Endothelial cell of umbilical vein (primary cell): ENCODE measurements around the gene STX12. TPM values are rescaled to one million over a fixed set of nuclear protein-coding genes. Genes with fewer than 3 reads are reported as not detected.

ENCODE experiments used
- BruUV-seq: library from RNA; stranded (reverse); fragments of 400-500 nt; replicated peaks from 2 replicates; lab custom pipeline; 2021; lab: Mats Ljungman, UMichigan
- CTCF ChIA-PET: fragments of 300-600, 350-600 bp; sonication (Branson Sonifier 250); formaldehyde crosslinking; loops from one replicate; lab custom pipeline; 2021; ENCODE audit warnings: antibody characterized with exemption, inconsistent platforms; lab: Charles Lee
- POLR2A ChIA-PET: fragments of 300-600, 350-600 bp; sonication (Branson Sonifier 250); formaldehyde crosslinking; loops from one replicate; lab custom pipeline; 2021; ENCODE audit warnings: antibody characterized with exemption, inconsistent platforms; lab: Charles Lee
- DNase-seq: peaks from one replicate; pipeline ENCODE4 v3.0.0-alpha.2; 2011; ENCODE audit warnings: low read depth, low spot score
- FAIRE-seq: peaks from 2 replicates; lab custom pipeline; 2011; peaks lifted over from hg19 to GRCh38; lab: Jason Lieb, UNC
- H2AFZ ChIP-seq: 2 replicates; pipeline ENCODE4 v1.6.0; 2012; ENCODE audit warnings: low read depth, low read length, control low read depth, inconsistent platforms
- H3K27ac ChIP-seq: 2 replicates; pipeline ENCODE4 v1.5.1; 2011; ENCODE audit warnings: low read depth, mild to moderate bottlenecking, control low read depth, low read length, moderate library complexity; ENCODE audit not compliant: insufficient read depth
- H3K27me3 ChIP-seq, 2 experiments: 2 replicates each; pipeline versions ENCODE4 v1.6.0 to v1.6.1; 2011; ENCODE audit warnings: low read length in 2 of 2, mixed read lengths in 1 of 2; ENCODE audit not compliant: control insufficient read depth in 2 of 2, insufficient read depth in 2 of 2
- H3K36me3 ChIP-seq, 2 experiments: 2 replicates in 1 of 2; 3 replicates in 1 of 2; pipeline ENCODE4 v1.5.1; 2011; ENCODE audit warnings: low read length in 2 of 2, mild to moderate bottlenecking in 1 of 2, moderate library complexity in 1 of 2; ENCODE audit not compliant: control insufficient read depth in 2 of 2, insufficient read depth in 2 of 2; ENCODE audit errors: extremely low read depth in 1 of 2
- H3K4me1 ChIP-seq: 3 replicates; pipeline ENCODE4 v1.5.1; 2011; ENCODE audit warnings: mild to moderate bottlenecking, low read length; ENCODE audit not compliant: control insufficient read depth, insufficient read depth; ENCODE audit errors: extremely low read depth
- H3K4me2 ChIP-seq: 2 replicates; pipeline ENCODE4 v1.6.1; 2011; ENCODE audit warnings: low read length, control low read depth, mixed read lengths; ENCODE audit not compliant: insufficient read depth
- H3K4me3 ChIP-seq, 3 experiments: fragments of 200-600 bp in 1 of 3; sonication (generic), shearing (Covaris generic) in 1 of 3; replicated peaks in 1 of 3; 2 replicates each; pipeline ENCODE4 v1.5.1; 2011 to 2016; ENCODE audit warnings: control low read depth in 3 of 3, low read length in 3 of 3, mild to moderate bottlenecking in 2 of 3, inconsistent platforms in 1 of 3, low read depth in 1 of 3, moderate library complexity in 1 of 3; ENCODE audit not compliant: insufficient read depth in 1 of 3
- H3K79me2 ChIP-seq: 2 replicates; pipeline ENCODE4 v1.6.0; 2012; ENCODE audit warnings: low read length, inconsistent platforms; ENCODE audit not compliant: control insufficient read depth, insufficient read depth
- H3K9ac ChIP-seq: replicated peaks from 2 replicates; pipeline ENCODE3; 2011; ENCODE audit warnings: low read length, control low read depth; ENCODE audit not compliant: insufficient read depth; ENCODE audit errors: extremely low read depth
- H3K9me1 ChIP-seq: replicated peaks from 3 replicates; pipeline ENCODE4 v1.6.0; 2011; ENCODE audit warnings: mild to moderate bottlenecking, low read length; ENCODE audit not compliant: control insufficient read depth, insufficient read depth; ENCODE audit errors: extremely low read depth
- H3K9me3 ChIP-seq: replicated peaks from 2 replicates; pipeline ENCODE4 v1.5.1; 2012; ENCODE audit warnings: low read length, inconsistent platforms; ENCODE audit not compliant: control insufficient read depth, insufficient read depth
- H4K20me1 ChIP-seq: replicated peaks from 2 replicates; pipeline ENCODE3; 2011; ENCODE audit warnings: mild to moderate bottlenecking, low read length; ENCODE audit not compliant: control insufficient read depth, insufficient read depth; ENCODE audit errors: extremely low read depth
- CTCF ChIP-seq, 2 donors: IDR thresholded peaks; 1 replicate in 1 of 2; 2 replicates in 1 of 2; pipeline ENCODE4 v1.5.1; 2011; ENCODE audit warnings: low read length in 2 of 2, mild to moderate bottlenecking in 2 of 2, moderate library complexity in 2 of 2, control low read depth in 1 of 2, inconsistent platforms in 1 of 2, low read depth in 1 of 2; ENCODE audit not compliant: insufficient read depth in 1 of 2; ENCODE audit errors: extremely low read depth in 1 of 2
- EZH2 ChIP-seq: IDR thresholded peaks from 2 replicates; pipeline ENCODE4 v1.6.1; 2012; ENCODE audit warnings: borderline replicate concordance, low read depth, mild to moderate bottlenecking, moderate library complexity, low read length, inconsistent platforms; ENCODE audit not compliant: severe bottlenecking
- FOS ChIP-seq: IDR thresholded peaks from 2 replicates; pipeline ENCODE4 v1.6.1; 2011; ENCODE audit warnings: mild to moderate bottlenecking, low read length, moderate library complexity, borderline replicate concordance; ENCODE audit not compliant: insufficient read depth
- GATA2 ChIP-seq: IDR thresholded peaks from 2 replicates; pipeline ENCODE4 v1.7.0; 2011; ENCODE audit warnings: low read depth, mild to moderate bottlenecking, moderate library complexity, mixed read lengths, low read length; ENCODE audit not compliant: insufficient read length, insufficient read depth
- JUN ChIP-seq: IDR thresholded peaks from 2 replicates; pipeline ENCODE4 v1.6.1; 2011; ENCODE audit warnings: borderline replicate concordance, low read depth; ENCODE audit not compliant: insufficient read length, insufficient read depth
- MAX ChIP-seq: IDR thresholded peaks from 2 replicates; pipeline ENCODE4 v1.6.1; 2011; ENCODE audit not compliant: insufficient read depth, insufficient read length
- MYC ChIP-seq: IDR thresholded peaks from one replicate; pipeline ENCODE4 v1.6.1; 2011; ENCODE audit warnings: mild to moderate bottlenecking, low read depth, low read length
- POLR2A ChIP-seq: IDR thresholded peaks from 2 replicates; pipeline ENCODE4 v1.6.1; 2012; ENCODE audit warnings: low read depth, mild to moderate bottlenecking, control low read depth, low read length
- POLR2AphosphoS5 ChIP-seq: IDR thresholded peaks from 2 replicates; pipeline ENCODE4 v1.6.1; 2012; ENCODE audit warnings: low read depth, mild to moderate bottlenecking, control low read depth, low read length, moderate library complexity; ENCODE audit not compliant: insufficient read depth
- dilution Hi-C: fragments of 300-500 bp; cut with MboI; formaldehyde crosslinking; loops from one replicate; pipeline ENCODE4 v1.15.0; 2019; ENCODE audit warnings: low sequenced_read_pairs; ENCODE audit not compliant: extremely low pct_ligation_motif_present
- intact Hi-C: fragments of 100-400 bp; cut with micrococcal nuclease; formaldehyde crosslinking; loops from one replicate; pipeline ENCODE4 v1.10.0; 2022
- polyA plus RNA-seq, 4 experiments: library from polyadenylated mRNA; depleted of rRNA in 3 of 4; stranded (reverse) in 3 of 4; unstranded in 1 of 4; fragments of >200 nt; gene quantifications; 2 replicates each; pipeline versions ENCODE4 v1.2.1 to v1.2.3, GENCODE V29; 2011 to 2012; ENCODE audit warnings: missing spikeins in 1 of 4
- total RNA-seq: library from RNA; stranded (reverse); gene quantifications from 2 replicates; pipeline ENCODE4 v1.2.3, GENCODE V29; 2021

Gene STX12
- total and polyA plus RNA-seq, 2 donors (not counting 3 experiments of a cell fraction or from before 2014, with no cell fraction given) = 28.7 to 90.3 TPM

GRCh38 chr1:27772036-27772931 is 735 bp upstream of the STX12 start:
- FAIRE-seq = no peak
- DNase-seq = no peak
- peaks cover 2% of the 10 kb centered on the region for H4K20me1 ChIP-seq
- peak overlapping the region; percentile 71 for H3K4me2 ChIP-seq
- POLR2A ChIA-PET = interaction anchor here (0.6 to 3.3 kb wide), 13 partner anchors 8 to 103 kb away, joined by 3 to 67 read pairs (median 4); partner anchors contain the start of genes FAM76A, IFI6 and PPP1R8
- intact Hi-C loops = no loop called here
- TSS peak; percentile 78 for BruUV-seq
- peaks cover 23% of the 10 kb centered on the region for H3K4me1 ChIP-seq
- peak overlapping the region; percentile 62 for H3K27ac ChIP-seq
- TF ChIP-seq POLR2AphosphoS5 = no peak
- no peak for TF ChIP-seq FOS
- no peak for TF ChIP-seq MAX
- TF ChIP-seq EZH2 = no peak
- no peak for TF ChIP-seq CTCF (IDR thresholded peaks at IDR 0.05; ENCODE audit: extremely low read depth in 1 of 2, insufficient read depth in 1 of 2, low read depth in 1 of 2, low read length in 2 of 2)
- TF ChIP-seq POLR2A = no peak
- TF ChIP-seq JUN = no peak
- TF ChIP-seq GATA2 = no peak
- no peak for TF ChIP-seq MYC
- dilution Hi-C loops = no loop called here
- peak overlapping the region; percentile 22 to 90 (median 68) for H3K4me3 ChIP-seq
- peak overlapping the region; percentile 38 for H2AFZ ChIP-seq
- peak overlapping the region; percentile 64 for H3K9ac ChIP-seq
- H3K9me1 ChIP-seq = no peaks in the 10 kb centered on the region
- peaks cover 41% of the 10 kb centered on the region for H3K79me2 ChIP-seq
- peaks cover 0 to 4% of the 10 kb centered on the region in 2 experiments for H3K36me3 ChIP-seq
- no peaks in the 10 kb centered on the region for H3K27me3 ChIP-seq
- CTCF ChIA-PET = interaction anchor here (0.8 to 3.5 kb wide), 10 partner anchors 8 to 109 kb away, joined by 3 to 32 read pairs (median 6); partner anchors contain the start of genes FAM76A and IFI6
- no peaks in the 10 kb centered on the region for H3K9me3 ChIP-seq
